Measurements from ENCODE around the gene PPP1R13B.

DNA sequence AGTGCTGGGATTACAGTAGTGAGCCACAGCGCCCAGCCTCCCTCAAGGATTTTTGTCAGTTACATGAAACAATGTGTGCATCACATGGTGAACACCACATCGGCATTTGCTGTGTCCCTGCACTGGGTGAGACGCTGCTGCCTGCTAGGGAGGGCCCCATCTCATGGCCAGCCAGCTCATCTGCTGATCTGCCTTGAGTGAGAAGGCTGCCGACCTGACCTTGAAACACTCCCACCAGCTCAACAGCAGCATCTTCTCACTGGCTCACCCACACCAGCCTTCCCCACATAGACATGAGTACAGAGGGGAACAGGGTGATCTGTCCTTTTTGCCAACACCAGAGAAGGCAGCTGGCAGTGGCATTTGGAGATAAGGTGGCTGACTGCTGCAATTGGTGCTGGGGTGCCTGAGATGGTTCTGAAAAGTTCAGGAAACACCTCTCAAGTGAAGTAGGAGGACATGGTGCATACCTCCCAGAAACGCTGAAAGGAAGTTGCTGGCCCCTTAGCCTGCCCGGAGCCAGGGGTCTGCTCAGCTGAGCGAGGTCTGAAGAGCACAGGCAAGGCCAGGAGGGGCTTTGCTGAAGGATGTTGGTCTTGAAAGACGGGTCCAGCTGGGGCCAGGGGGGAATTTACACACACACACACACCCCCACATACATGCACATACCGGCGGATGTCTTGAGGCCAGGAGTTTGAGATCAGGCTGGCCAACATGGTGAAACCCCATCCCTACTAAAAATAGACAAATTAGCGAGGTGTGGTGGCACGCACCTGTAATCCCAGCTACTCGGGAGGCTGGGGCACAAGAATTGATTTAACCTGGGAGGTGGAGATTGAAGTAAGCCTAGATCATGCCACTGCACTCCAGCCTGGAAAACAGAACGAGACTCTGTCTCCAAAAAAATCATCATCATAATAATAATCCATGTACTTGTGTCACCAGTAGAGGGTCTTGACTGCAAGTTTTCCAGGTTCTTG is 14.3 kb upstream of the PPP1R13B start:
- TF ChIP-seq, protein P1, sequence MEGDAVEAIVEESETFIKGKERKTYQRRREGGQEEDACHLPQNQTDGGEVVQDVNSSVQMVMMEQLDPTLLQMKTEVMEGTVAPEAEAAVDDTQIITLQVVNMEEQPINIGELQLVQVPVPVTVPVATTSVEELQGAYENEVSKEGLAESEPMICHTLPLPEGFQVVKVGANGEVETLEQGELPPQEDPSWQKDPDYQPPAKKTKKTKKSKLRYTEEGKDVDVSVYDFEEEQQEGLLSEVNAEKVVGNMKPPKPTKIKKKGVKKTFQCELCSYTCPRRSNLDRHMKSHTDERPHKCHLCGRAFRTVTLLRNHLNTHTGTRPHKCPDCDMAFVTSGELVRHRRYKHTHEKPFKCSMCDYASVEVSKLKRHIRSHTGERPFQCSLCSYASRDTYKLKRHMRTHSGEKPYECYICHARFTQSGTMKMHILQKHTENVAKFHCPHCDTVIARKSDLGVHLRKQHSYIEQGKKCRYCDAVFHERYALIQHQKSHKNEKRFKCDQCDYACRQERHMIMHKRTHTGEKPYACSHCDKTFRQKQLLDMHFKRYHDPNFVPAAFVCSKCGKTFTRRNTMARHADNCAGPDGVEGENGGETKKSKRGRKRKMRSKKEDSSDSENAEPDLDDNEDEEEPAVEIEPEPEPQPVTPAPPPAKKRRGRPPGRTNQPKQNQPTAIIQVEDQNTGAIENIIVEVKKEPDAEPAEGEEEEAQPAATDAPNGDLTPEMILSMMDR (IDR thresholded peaks at IDR 0.05; ENCODE audit: low read depth, low read length) = no peak
- no peak for TF ChIP-seq EZH2phosphoT487 (IDR thresholded peaks at IDR 0.05; ENCODE audit: low read depth)

Data from OCI-LY3 (cell line).